ENCODE measurements around the gene ZBTB8A.

Gene ZBTB8A

GRCh38 chr1:32541064-32541566 lies 1.9 kb downstream of the ZBTB8A start:
- no peak overlapping the region for H2AK5ac ChIP-seq (ENCODE audit: low read length, severe bottlenecking)
- H3K18ac ChIP-seq (ENCODE audit: low read depth in 1 of 2, low read length in 2 of 2), result no peak overlapping the region
- H4K91ac ChIP-seq (ENCODE audit: low read length), result no peak overlapping the region
- no peak overlapping the region for H2BK12ac ChIP-seq (ENCODE audit: low read length in 2 of 2)
- no peak overlapping the region for H4K8ac ChIP-seq (ENCODE audit: low read length)
- no peak overlapping the region for H3K9ac ChIP-seq (ENCODE audit: low read length)
- H3K4me2 ChIP-seq (ENCODE audit: low read length, poor library complexity, severe bottlenecking), result no peak overlapping the region
- no peak overlapping the region for H3K4ac ChIP-seq (ENCODE audit: low read depth in 1 of 2, low read length in 2 of 2)
- no peak overlapping the region for H2BK15ac ChIP-seq (ENCODE audit: low read depth, poor library complexity, severe bottlenecking)
- H3K27ac ChIP-seq (ENCODE audit: low read length, poor library complexity, severe bottlenecking), result no peak overlapping the region
- no peak overlapping the region for H2BK5ac ChIP-seq (ENCODE audit: low read depth, low read length, poor library complexity, severe bottlenecking)
- H3K36me3 ChIP-seq (ENCODE audit: control insufficient read depth in 1 of 2, insufficient read depth in 2 of 2, low read depth in 1 of 2, low read length in 2 of 2), result no peaks in the 10 kb centered on the region
- no peak overlapping the region for H3K14ac ChIP-seq (ENCODE audit: low read length in 2 of 2)
- no peaks in the 10 kb centered on the region for H3K9me3 ChIP-seq (ENCODE audit: control insufficient read depth, low read length)
- peaks cover 2% of the 10 kb centered on the region for H3K4me1 ChIP-seq (ENCODE audit: control insufficient read depth, insufficient read depth, low read depth, low read length)
- no peak for DNase-seq
- H3K4me3 ChIP-seq (ENCODE audit: insufficient read depth in 1 of 2, low read depth in 1 of 2, low read length in 2 of 2), result no peak overlapping the region
- no peak overlapping the region for H3K23ac ChIP-seq (ENCODE audit: low read length in 2 of 2)
- no peak overlapping the region for H2AFZ ChIP-seq (ENCODE audit: low read depth, low read length)
- 92% methylated on average over 2 of the region's 2 CpGs for WGBS
- H3K27me3 ChIP-seq (ENCODE audit: control insufficient read depth in 1 of 2, insufficient read depth in 1 of 2, low read length in 2 of 2), result no peaks in the 10 kb centered on the region
- H2BK120ac ChIP-seq (ENCODE audit: low read depth, low read length), result no peak overlapping the region
- H3K79me1 ChIP-seq (replicated peaks; ENCODE audit: low read length, poor library complexity, severe bottlenecking), result peaks cover 18% of the 10 kb centered on the region

GRCh38 chr1:32546611-32547010 lies 7.4 kb downstream of the ZBTB8A start:
- H3K4me2 ChIP-seq (ENCODE audit: low read length, poor library complexity, severe bottlenecking), result no peak overlapping the region
- H3K27me3 ChIP-seq (ENCODE audit: control insufficient read depth in 1 of 2, insufficient read depth in 1 of 2, low read length in 2 of 2), result no peaks in the 10 kb centered on the region
- H3K27ac ChIP-seq (ENCODE audit: low read length, poor library complexity, severe bottlenecking), result no peak overlapping the region
- no peaks in the 10 kb centered on the region for H3K9me3 ChIP-seq (ENCODE audit: control insufficient read depth, low read length)
- peaks cover 17% of the 10 kb centered on the region for H3K79me1 ChIP-seq (replicated peaks; ENCODE audit: low read length, poor library complexity, severe bottlenecking)
- no peak overlapping the region for H2BK120ac ChIP-seq (ENCODE audit: low read depth, low read length)
- no peak overlapping the region for H3K4ac ChIP-seq (ENCODE audit: low read depth in 1 of 2, low read length in 2 of 2)
- H3K18ac ChIP-seq (ENCODE audit: low read depth in 1 of 2, low read length in 2 of 2), result no peak overlapping the region
- H3K4me1 ChIP-seq (ENCODE audit: control insufficient read depth, insufficient read depth, low read depth, low read length), result no peaks in the 10 kb centered on the region
- DNase-seq, result no peak
- no peak overlapping the region for H4K8ac ChIP-seq (ENCODE audit: low read length)
- no peaks in the 10 kb centered on the region for H3K36me3 ChIP-seq (ENCODE audit: control insufficient read depth in 1 of 2, insufficient read depth in 2 of 2, low read depth in 1 of 2, low read length in 2 of 2)
- no peak overlapping the region for H2BK5ac ChIP-seq (ENCODE audit: low read depth, low read length, poor library complexity, severe bottlenecking)
- H2BK15ac ChIP-seq (ENCODE audit: low read depth, poor library complexity, severe bottlenecking), result no peak overlapping the region
- H3K23ac ChIP-seq (ENCODE audit: low read length in 2 of 2), result no peak overlapping the region
- no peak overlapping the region for H3K9ac ChIP-seq (ENCODE audit: low read length)
- no peak overlapping the region for H2AK5ac ChIP-seq (ENCODE audit: low read length, severe bottlenecking)
- H3K14ac ChIP-seq (ENCODE audit: low read length in 2 of 2), result no peak overlapping the region
- 94% methylated on average over 3 of the region's 4 CpGs for WGBS
- H3K4me3 ChIP-seq (ENCODE audit: insufficient read depth in 1 of 2, low read depth in 1 of 2, low read length in 2 of 2), result no peak overlapping the region
- no peak overlapping the region for H2AFZ ChIP-seq (ENCODE audit: low read depth, low read length)
- H2BK12ac ChIP-seq (ENCODE audit: low read length in 2 of 2), result no peak overlapping the region
- no peak overlapping the region for H4K91ac ChIP-seq (ENCODE audit: low read length)

GRCh38 chr1:32549616-32550015 lies 10.4 kb downstream of the ZBTB8A start:
- H3K27me3 ChIP-seq (ENCODE audit: control insufficient read depth in 1 of 2, insufficient read depth in 1 of 2, low read length in 2 of 2), result no peaks in the 10 kb centered on the region
- peaks cover 17% of the 10 kb centered on the region for H3K79me1 ChIP-seq (replicated peaks; ENCODE audit: low read length, poor library complexity, severe bottlenecking)
- no peak overlapping the region for H4K8ac ChIP-seq (ENCODE audit: low read length)
- no peak overlapping the region for H3K18ac ChIP-seq (ENCODE audit: low read depth in 1 of 2, low read length in 2 of 2)
- H4K91ac ChIP-seq (ENCODE audit: low read length), result no peak overlapping the region
- H3K14ac ChIP-seq (ENCODE audit: low read length in 2 of 2), result no peak overlapping the region
- no peak overlapping the region for H2AFZ ChIP-seq (ENCODE audit: low read depth, low read length)
- H2AK5ac ChIP-seq (ENCODE audit: low read length, severe bottlenecking), result no peak overlapping the region
- no peak overlapping the region for H3K4ac ChIP-seq (ENCODE audit: low read depth in 1 of 2, low read length in 2 of 2)
- no peak overlapping the region for H2BK5ac ChIP-seq (ENCODE audit: low read depth, low read length, poor library complexity, severe bottlenecking)
- no peak overlapping the region for H3K4me3 ChIP-seq (ENCODE audit: insufficient read depth in 1 of 2, low read depth in 1 of 2, low read length in 2 of 2)
- no peaks in the 10 kb centered on the region for H3K9me3 ChIP-seq (ENCODE audit: control insufficient read depth, low read length)
- no peak overlapping the region for H3K27ac ChIP-seq (ENCODE audit: low read length, poor library complexity, severe bottlenecking)
- H2BK15ac ChIP-seq (ENCODE audit: low read depth, poor library complexity, severe bottlenecking), result no peak overlapping the region
- H2BK120ac ChIP-seq (ENCODE audit: low read depth, low read length), result no peak overlapping the region
- H3K4me1 ChIP-seq (ENCODE audit: control insufficient read depth, insufficient read depth, low read depth, low read length), result no peaks in the 10 kb centered on the region
- H3K4me2 ChIP-seq (ENCODE audit: low read length, poor library complexity, severe bottlenecking), result no peak overlapping the region
- no peak overlapping the region for H3K23ac ChIP-seq (ENCODE audit: low read length in 2 of 2)
- H2BK12ac ChIP-seq (ENCODE audit: low read length in 2 of 2), result no peak overlapping the region
- no peak overlapping the region for H3K9ac ChIP-seq (ENCODE audit: low read length)
- 87% methylated on average over 2 of the region's 3 CpGs for WGBS
- no peak for DNase-seq
- H3K36me3 ChIP-seq (ENCODE audit: control insufficient read depth in 1 of 2, insufficient read depth in 2 of 2, low read depth in 1 of 2, low read length in 2 of 2), result no peaks in the 10 kb centered on the region

- H2AFZ ChIP-seq (ENCODE audit: low read depth, low read length), result no peak overlapping the region
- no peaks in the 10 kb centered on the region for H3K9me3 ChIP-seq (ENCODE audit: control insufficient read depth, low read length)
- peaks cover under 1 to 16% of the 10 kb centered on the region in 2 experiments for H3K36me3 ChIP-seq (ENCODE audit: control insufficient read depth in 1 of 2, insufficient read depth in 2 of 2, low read depth in 1 of 2, low read length in 2 of 2)
- H2BK12ac ChIP-seq (ENCODE audit: low read length in 2 of 2), result no peak overlapping the region
- no peaks in the 10 kb centered on the region for H3K4me1 ChIP-seq (ENCODE audit: control insufficient read depth, insufficient read depth, low read depth, low read length)
- no peak overlapping the region for H3K14ac ChIP-seq (ENCODE audit: low read length in 2 of 2)
- H3K27ac ChIP-seq (ENCODE audit: low read length, poor library complexity, severe bottlenecking), result no peak overlapping the region
- no CpG with 5 or more reads among the region's 3 CpGs for WGBS
- no peak overlapping the region for H3K4me2 ChIP-seq (ENCODE audit: low read length, poor library complexity, severe bottlenecking)
- no peak overlapping the region for H3K9ac ChIP-seq (ENCODE audit: low read length)
- H3K23ac ChIP-seq (ENCODE audit: low read length in 2 of 2), result no peak overlapping the region
- H4K91ac ChIP-seq (ENCODE audit: low read length), result no peak overlapping the region
- H3K27me3 ChIP-seq (ENCODE audit: control insufficient read depth in 1 of 2, insufficient read depth in 1 of 2, low read length in 2 of 2), result no peaks in the 10 kb centered on the region
- no peak overlapping the region for H2BK5ac ChIP-seq (ENCODE audit: low read depth, low read length, poor library complexity, severe bottlenecking)
- DNase-seq, result no peak
- H4K8ac ChIP-seq (ENCODE audit: low read length), result no peak overlapping the region
- H2BK120ac ChIP-seq (ENCODE audit: low read depth, low read length), result no peak overlapping the region
- H3K79me1 ChIP-seq (replicated peaks; ENCODE audit: low read length, poor library complexity, severe bottlenecking), result peaks cover 14% of the 10 kb centered on the region
- H3K4ac ChIP-seq (ENCODE audit: low read depth in 1 of 2, low read length in 2 of 2), result no peak overlapping the region
- no peak overlapping the region for H2BK15ac ChIP-seq (ENCODE audit: low read depth, poor library complexity, severe bottlenecking)
- H3K4me3 ChIP-seq (ENCODE audit: insufficient read depth in 1 of 2, low read depth in 1 of 2, low read length in 2 of 2), result no peak overlapping the region
- no peak overlapping the region for H2AK5ac ChIP-seq (ENCODE audit: low read length, severe bottlenecking)
- no peak overlapping the region for H3K18ac ChIP-seq (ENCODE audit: low read depth in 1 of 2, low read length in 2 of 2)
Observed at GRCh38 chr1:32554288-32554687, 15.1 kb downstream of the ZBTB8A start.
